ENCODE data around the gene PER1. TPM values are rescaled to one million over a fixed set of nuclear protein-coding genes. Genes with fewer than 3 reads are reported as not detected.

PER1 gene
- total and polyA plus RNA-seq, 2 donors from 2014 or later, result 25.2 to 161 TPM

DNA sequence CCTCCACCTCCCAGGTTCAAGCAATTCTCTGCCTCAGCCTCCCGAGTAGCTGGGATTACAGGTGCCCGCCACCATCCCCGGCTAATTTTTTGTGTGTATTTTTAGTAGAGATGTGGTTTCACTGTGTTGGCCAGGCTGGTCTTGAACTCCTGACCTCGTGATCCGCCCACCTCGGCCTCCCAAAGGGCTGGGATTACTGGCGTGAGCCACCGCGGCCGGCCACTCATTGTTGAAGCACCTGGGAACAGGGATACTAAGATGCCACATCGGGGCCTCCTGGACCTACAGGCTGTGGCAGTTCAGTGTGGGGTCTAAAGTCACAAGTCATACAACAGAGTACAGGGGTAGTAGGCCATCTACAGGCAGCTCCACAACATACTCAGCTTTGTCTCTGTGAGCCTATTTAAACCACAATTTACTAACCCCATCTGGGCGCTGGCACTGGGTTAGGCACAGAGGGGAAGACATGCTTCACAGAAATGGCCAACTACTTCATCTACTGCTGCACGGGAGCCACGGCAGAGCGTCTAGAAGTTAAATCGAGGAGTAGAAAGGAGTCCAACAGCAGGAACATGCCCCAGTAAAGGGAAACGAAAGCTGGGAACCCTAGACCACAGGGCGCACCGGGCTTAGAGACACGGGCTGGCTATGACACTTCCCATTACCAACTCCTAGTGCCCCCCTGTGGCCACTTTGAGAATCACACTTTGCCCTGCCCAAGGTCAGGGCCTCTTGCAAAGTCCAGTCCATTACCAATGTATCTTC is 6.2 kb upstream of the PER1 start:
- DNase-seq (peak; percentile 90 to 94 (median 94)), FAIRE-seq (peak; percentile 77)
- H3K4me1 ChIP-seq (ENCODE audit: control insufficient read depth in 2 of 3, insufficient read depth in 2 of 3, low read depth in 1 of 3, low read length in 3 of 3), result peaks cover 4 to 30% (median 20%) of the 10 kb centered on the region in 3 donors
- H3K36me3 ChIP-seq (ENCODE audit: control insufficient read depth in 2 of 3, insufficient read depth in 3 of 3, low read length in 3 of 3), result peaks cover 2 to 15% (median 2%) of the 10 kb centered on the region in 3 donors
- intact Hi-C loops (cut with DNase I), result no loop called here
- no peaks in the 10 kb centered on the region for H3K27me3 ChIP-seq (ENCODE audit: control insufficient read depth, insufficient read depth, low read length)
- peak overlapping the region in 2 of 3 donors; percentile 30 to 64 for H3K9ac ChIP-seq (ENCODE audit: low read length in 3 of 3)
- H3K27ac ChIP-seq (ENCODE audit: low read depth in 2 of 2, low read length in 2 of 2), result peak overlapping the region; percentile 73 to 99
- TF ChIP-seq, protein P1, sequence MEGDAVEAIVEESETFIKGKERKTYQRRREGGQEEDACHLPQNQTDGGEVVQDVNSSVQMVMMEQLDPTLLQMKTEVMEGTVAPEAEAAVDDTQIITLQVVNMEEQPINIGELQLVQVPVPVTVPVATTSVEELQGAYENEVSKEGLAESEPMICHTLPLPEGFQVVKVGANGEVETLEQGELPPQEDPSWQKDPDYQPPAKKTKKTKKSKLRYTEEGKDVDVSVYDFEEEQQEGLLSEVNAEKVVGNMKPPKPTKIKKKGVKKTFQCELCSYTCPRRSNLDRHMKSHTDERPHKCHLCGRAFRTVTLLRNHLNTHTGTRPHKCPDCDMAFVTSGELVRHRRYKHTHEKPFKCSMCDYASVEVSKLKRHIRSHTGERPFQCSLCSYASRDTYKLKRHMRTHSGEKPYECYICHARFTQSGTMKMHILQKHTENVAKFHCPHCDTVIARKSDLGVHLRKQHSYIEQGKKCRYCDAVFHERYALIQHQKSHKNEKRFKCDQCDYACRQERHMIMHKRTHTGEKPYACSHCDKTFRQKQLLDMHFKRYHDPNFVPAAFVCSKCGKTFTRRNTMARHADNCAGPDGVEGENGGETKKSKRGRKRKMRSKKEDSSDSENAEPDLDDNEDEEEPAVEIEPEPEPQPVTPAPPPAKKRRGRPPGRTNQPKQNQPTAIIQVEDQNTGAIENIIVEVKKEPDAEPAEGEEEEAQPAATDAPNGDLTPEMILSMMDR (IDR thresholded peaks at IDR 0.05; ENCODE audit: borderline replicate concordance, extremely low read depth, insufficient read depth), result peak; percentile 89
- no peaks in the 10 kb centered on the region for H3K9me3 ChIP-seq (ENCODE audit: control insufficient read depth in 2 of 3, insufficient read depth in 1 of 3, low read length in 3 of 3)
- peak overlapping the region in 1 of 3 donors; percentile 7 for H3K4me3 ChIP-seq (ENCODE audit: low read length in 3 of 3)

DNA sequence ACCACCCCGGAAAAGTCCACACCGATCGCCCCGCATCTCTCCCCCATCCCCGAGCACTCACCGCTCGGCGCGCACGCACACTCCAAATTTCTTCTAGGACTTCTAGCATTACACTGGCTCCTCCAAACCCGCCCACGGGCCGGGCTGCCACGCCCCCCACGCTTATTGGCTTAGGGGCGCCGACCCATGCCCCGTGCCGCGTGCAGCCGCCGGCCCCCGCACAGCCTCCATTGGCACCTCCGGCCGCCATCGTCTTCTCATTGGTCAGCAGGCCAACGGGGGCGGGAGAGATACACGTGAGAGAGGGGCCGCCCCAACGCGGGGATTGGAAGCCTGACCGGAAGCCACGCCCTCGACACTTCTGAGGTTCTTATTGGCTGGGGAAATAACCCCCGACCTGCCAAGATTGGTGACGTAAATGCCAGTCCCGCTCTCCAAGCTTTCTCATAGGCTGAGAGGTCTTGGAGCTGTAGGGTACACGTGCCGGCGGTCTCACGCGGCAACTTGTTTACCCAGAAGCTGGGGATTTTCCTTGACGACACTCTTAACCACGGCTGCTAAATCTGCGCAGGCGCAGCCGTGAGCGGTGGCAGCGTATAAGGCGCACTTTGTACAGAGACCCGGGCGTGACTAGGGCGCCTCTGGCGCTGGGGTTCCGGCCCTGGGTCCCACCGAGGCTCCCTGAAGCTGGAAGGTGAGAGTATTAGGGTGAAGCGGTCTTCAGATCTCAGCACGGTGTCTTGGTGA is 4.2 kb upstream of the PER1 start:
- peaks cover 5 to 32% (median 22%) of the 10 kb centered on the region in 3 donors for H3K4me1 ChIP-seq (ENCODE audit: control insufficient read depth in 2 of 3, insufficient read depth in 2 of 3, low read depth in 1 of 3, low read length in 3 of 3)
- H3K9me3 ChIP-seq (ENCODE audit: control insufficient read depth in 2 of 3, insufficient read depth in 1 of 3, low read length in 3 of 3), result no peaks in the 10 kb centered on the region
- peak; percentile 100 for DNase-seq
- TF ChIP-seq, protein P1 (IDR thresholded peaks at IDR 0.05; ENCODE audit: borderline replicate concordance, extremely low read depth, insufficient read depth), result peak; percentile 13
- H3K4me3 ChIP-seq (ENCODE audit: low read length in 3 of 3), result peak overlapping the region; percentile 75 to 99 (median 99)
- intact Hi-C loops (cut with DNase I), result no loop called here
- peaks cover 2 to 20% (median 2%) of the 10 kb centered on the region in 3 donors for H3K36me3 ChIP-seq (ENCODE audit: control insufficient read depth in 2 of 3, insufficient read depth in 3 of 3, low read length in 3 of 3)
- H3K27me3 ChIP-seq (ENCODE audit: control insufficient read depth, insufficient read depth, low read length), result no peaks in the 10 kb centered on the region
- peak overlapping the region; percentile 99 to 100 for H3K27ac ChIP-seq (ENCODE audit: low read depth in 2 of 2, low read length in 2 of 2)
- H3K9ac ChIP-seq (ENCODE audit: low read length in 3 of 3), result peak overlapping the region; percentile 61 to 100 (median 99)
- FAIRE-seq, result peak; percentile 99

DNA sequence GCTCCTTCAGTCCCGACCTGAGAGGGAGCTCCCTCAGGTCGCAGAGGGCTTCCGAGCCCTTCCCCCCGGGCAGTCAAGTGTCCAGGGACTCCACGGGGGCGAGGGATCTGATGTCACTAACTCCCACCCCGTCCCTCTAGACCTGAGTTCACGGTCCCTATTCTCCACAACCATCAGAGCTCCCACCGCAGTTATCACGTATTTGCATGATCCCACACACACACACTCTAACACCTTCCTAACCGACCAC is 3.7 kb upstream of the PER1 start:
- DNase-seq, result no peak
- peak overlapping the region; percentile 61 to 100 (median 99) for H3K9ac ChIP-seq (ENCODE audit: low read length in 3 of 3)
- FAIRE-seq, result no peak
- peaks cover 5 to 29% (median 18%) of the 10 kb centered on the region in 3 donors for H3K4me1 ChIP-seq (ENCODE audit: control insufficient read depth in 2 of 3, insufficient read depth in 2 of 3, low read depth in 1 of 3, low read length in 3 of 3)
- no peaks in the 10 kb centered on the region for H3K9me3 ChIP-seq (ENCODE audit: control insufficient read depth in 2 of 3, insufficient read depth in 1 of 3, low read length in 3 of 3)
- no peaks in the 10 kb centered on the region for H3K27me3 ChIP-seq (ENCODE audit: control insufficient read depth, insufficient read depth, low read length)
- peaks cover 2 to 16% (median 2%) of the 10 kb centered on the region in 3 donors for H3K36me3 ChIP-seq (ENCODE audit: control insufficient read depth in 2 of 3, insufficient read depth in 3 of 3, low read length in 3 of 3)
- H3K4me3 ChIP-seq (ENCODE audit: low read length in 3 of 3), result peak overlapping the region; percentile 75 to 99 (median 99)
- TF ChIP-seq, protein P1 (IDR thresholded peaks at IDR 0.05; ENCODE audit: borderline replicate concordance, extremely low read depth, insufficient read depth), result no peak
- intact Hi-C loops (cut with DNase I), result no loop called here
- H3K27ac ChIP-seq (ENCODE audit: low read depth in 2 of 2, low read length in 2 of 2), result peak overlapping the region; percentile 99 to 100
